Measurements from ENCODE around the gene RABGAP1L.

The RABGAP1L gene

DNA sequence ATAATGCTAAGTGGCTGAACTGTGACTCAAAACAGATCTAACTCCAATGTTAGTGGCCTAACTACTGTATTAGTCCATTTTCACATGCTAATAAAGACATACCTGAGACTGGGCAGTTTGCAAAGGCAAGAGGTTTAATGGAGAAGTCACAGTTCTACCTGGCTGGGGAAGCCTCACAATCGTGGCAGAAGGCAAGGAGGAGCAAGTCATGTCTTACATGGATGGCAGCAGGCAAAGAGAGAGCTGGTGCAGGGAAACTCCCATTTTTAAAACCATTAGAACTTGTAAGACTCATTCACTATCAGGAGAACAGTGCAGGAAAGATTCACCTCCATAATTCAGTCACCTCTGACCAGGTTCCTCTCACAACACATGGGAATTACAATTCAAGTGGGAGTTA is 760.8 kb downstream of the RABGAP1L start:
- DNase-seq (ENCODE audit: low read depth in 2 of 2), result no peak

DNA sequence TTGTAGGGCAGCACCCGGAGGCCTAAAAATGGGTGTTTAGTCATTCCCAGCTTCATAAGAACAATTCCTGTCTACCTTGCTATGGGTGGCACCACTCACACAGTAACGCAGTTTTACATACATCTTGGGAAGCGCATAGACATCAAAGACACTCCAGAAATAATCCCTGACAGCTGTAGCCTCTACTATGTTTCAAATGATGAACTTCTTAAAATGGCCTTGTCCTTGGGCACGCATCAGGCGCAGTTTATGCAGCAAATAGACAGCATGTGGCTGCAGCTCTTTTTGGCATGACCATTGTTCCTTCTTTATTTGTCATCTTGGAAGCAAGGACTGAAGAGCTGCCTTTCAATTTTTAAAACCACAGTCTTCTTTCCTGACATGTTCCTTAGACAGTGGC is 762.8 kb downstream of the RABGAP1L start:
- DNase-seq (ENCODE audit: low read depth in 2 of 2), result no peak

DNA sequence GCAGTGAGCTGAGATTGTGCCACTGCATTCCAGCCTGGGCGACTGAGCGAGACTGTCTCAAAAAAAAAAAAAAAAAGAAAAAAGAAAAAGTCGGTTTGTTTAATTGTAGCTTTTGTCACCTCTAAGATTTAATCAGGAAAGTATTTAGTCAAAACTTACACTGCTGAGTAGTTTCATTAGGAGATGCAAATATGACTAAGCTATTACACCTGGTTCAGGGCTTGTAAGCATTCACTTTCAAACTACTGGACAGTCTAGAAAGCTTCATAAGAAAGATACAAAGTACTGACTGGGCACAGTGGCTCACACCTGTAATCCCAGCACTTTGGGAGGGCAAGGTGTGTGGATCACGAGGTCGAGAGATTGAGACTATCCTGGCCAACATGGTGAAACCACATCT is 764.5 kb downstream of the RABGAP1L start:
- no peak for DNase-seq (ENCODE audit: low read depth in 2 of 2)

GRCh38 chr1:174928541-174928940 is 769.2 kb downstream of the RABGAP1L start:
- no peak for DNase-seq (ENCODE audit: low read depth in 2 of 2)

DNA sequence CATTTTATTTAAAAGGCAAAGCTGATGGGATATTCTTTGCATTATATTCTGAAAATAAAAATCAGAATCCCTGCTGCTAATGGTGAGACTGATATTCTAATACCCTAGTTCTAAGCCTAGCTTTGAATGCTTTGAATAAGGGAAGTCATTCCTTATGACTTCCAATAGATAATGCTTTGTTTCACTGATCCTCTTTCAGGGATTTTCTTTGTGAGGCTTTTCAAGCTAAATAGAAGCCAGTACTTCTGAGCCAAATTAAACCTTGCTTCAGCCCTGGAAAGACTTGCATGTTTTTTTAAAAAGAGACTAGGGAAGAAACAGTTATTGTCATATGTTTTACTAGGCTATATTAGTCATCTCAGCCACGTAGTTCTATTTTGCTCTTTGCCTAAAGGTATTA is 771.9 kb downstream of the RABGAP1L start:
- no peak for DNase-seq (ENCODE audit: low read depth in 2 of 2)

- DNase-seq (ENCODE audit: low read depth in 2 of 2), result no peak
These were observed 773.3 kb downstream of the RABGAP1L start for GRCh38 chr1:174932587-174932986.

- DNase-seq (ENCODE audit: low read depth in 2 of 2), result no peak
These were observed 776.8 kb downstream of the RABGAP1L start for GRCh38 chr1:174935961-174936727.

DNA sequence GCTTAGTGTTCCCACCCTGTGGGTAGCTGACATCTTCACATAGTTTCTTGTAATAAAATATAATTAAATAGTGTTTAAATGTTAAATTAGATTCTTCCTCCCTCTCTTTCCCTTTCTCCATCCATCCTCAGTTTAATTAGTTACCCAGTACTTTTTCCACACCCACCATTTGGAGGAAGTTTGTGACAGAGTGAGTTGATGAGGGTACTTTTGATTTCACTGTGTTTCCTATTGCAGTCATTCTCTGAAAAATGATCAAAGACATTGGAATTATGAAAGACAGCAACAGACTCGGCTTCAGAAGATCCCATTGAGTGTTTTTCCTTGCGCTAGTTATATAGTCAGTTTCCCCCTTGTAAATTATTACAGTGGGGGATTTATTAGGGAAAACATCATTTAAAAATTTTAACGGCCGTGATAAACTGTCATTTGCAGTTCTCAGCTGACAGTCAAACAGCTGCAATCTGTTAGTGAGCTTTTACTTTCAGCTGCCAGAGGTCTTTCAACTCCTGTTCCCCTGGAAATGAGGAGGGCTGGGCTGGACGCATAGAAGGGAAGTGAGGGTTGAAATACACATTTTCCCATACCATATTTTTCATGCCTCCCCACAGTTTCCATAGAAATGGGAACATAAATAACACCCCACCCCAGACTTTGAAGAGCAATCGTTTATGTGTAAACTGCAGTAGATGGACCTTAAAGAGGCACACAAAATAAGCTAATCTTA is 779.1 kb downstream of the RABGAP1L start:
- DNase-seq (ENCODE audit: low read depth in 2 of 2), result no peak

GRCh38 chr1:174939775-174940545 is 780.6 kb downstream of the RABGAP1L start:
- no peak for DNase-seq (ENCODE audit: low read depth in 2 of 2)

- DNase-seq (ENCODE audit: low read depth in 2 of 2), result no peak
These were observed 781.4 kb downstream of the RABGAP1L start for GRCh38 chr1:174940646-174941175.

- DNase-seq (ENCODE audit: low read depth in 2 of 2), result no peak
These were observed 783.4 kb downstream of the RABGAP1L start for GRCh38 chr1:174942547-174943255.

DNA sequence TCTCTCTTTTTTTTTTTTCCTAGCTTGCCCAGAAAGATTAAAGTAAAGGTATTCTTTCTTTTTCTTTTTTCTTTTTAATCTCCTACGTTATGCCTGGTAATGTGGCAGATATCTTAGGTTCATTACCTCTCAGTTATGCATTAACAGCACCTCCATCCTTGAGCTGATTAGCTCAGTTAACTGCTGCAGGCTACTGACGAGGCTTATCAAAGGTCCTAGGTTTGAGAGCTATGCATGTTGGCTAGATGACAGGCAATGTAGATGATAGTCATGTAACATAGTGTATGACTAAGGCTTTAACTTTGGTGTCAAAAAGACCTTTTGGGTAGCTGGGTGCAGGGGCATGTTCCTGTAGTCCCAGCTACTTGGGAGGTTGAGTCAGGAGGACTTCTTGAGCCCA is 786.7 kb downstream of the RABGAP1L start:
- no peak for DNase-seq (ENCODE audit: low read depth in 2 of 2)

GRCh38 chr1:174949061-174949460 is 789.7 kb downstream of the RABGAP1L start:
- no peak for DNase-seq (ENCODE audit: low read depth in 2 of 2)

DNA sequence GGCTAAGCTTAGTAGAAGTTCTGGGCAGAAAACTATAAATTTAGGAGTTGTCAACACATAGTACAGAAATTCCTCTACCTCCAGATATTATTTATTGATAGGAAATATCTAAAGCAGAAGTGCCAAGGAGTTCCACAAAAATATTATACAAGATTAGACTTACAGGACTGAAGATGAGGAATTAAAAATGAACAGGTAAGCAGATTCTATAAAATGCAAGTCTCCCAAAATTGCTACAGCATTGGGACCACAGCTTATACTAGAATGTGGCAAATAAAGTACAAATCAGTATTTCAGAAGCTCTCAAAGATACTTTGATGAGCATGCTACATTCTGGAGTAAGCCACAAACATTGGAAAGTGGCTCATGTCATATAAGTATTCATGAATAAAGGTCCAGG is 790.3 kb downstream of the RABGAP1L start:
- no peak for DNase-seq (ENCODE audit: low read depth in 2 of 2)

- DNase-seq (ENCODE audit: low read depth in 2 of 2), result no peak
These were observed 794.2 kb downstream of the RABGAP1L start for GRCh38 chr1:174953285-174954072.

DNA sequence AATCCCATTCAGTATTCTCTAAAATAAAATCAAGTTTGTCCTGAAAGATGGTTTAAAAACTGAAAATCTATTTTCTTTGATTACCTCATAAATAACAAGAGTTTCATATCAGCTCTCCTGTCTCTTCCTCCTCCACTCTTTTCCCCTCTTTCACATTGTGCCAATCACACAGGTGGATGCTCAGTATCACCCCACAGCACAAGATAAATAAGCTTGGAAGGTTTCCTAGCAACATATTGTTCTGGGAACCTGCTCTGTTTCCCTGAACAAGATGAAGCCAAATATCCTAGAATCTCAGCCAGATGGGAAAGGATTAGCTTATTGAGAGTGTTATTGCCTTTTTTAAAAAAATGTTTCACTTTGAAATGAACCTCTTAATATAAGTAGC is 794.7 kb downstream of the RABGAP1L start:
- DNase-seq (ENCODE audit: low read depth in 2 of 2), result no peak

DNA sequence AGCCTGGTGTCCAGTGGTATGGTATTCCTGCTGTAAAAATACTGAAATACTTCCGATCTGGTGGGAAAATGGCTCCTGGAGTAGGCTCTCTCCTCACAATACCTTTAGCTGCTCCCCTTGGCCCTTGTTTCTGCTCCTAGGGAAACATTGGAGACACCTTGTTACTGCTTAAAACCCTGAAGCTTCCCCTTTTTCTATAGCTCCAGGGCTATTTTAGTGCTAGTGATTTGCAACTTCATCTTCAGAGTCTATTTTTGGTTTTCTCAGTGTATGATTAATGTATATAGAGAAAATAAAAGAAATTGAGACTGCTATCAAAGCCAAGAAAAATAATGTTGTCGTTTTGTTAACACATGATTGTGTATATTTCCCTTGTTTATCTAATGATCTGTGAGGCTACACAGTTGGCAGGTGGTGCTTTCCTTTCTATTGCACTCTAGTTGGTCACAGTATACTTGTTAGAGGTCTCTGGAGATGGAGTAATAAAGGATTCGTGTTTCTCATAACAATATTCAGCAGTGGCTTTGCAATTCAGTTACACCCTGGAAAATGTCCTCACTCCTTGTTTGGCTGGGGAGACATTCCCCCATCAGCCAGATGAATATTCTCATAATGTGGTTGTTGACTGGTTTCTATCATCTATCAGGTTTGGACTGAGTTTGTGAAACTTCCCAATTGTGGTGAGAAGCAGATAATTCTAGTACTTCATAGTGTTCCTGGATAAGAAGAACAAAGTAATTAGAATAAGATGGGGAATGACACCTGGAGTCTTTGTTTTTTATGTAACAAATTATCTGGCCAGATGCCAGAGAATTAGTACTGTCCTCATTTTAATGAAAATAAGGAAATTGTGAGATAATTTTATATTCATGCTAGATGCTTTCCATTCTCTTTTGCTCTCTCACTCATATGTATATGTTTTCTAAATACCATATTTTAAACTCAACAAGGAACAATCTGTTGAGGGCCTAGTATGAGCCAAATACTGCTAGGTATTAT is 795.6 kb downstream of the RABGAP1L start:
- no peak for DNase-seq (ENCODE audit: low read depth in 2 of 2)

GRCh38 chr1:174956086-174956485 is 796.8 kb downstream of the RABGAP1L start:
- no peak for DNase-seq (ENCODE audit: low read depth in 2 of 2)

DNA sequence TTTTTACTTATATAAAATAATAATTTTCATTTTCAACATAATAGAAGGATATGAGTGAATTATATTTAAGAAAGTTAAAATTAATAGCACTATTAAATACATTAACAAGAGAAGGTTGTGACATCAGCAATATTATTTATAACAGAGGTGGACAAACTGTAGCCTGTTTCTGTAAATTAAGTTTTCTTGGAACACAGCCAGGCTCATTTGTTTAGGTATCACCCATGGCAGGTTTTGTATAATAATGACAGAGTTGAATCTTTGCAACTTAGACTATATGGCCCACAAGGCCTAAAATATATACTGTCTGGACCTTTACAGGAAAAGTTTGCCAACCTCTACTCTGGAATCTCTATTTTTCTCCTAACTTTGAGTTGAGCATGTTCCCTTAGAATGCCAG is 797.7 kb downstream of the RABGAP1L start:
- no peak for DNase-seq (ENCODE audit: low read depth in 2 of 2)

DNA sequence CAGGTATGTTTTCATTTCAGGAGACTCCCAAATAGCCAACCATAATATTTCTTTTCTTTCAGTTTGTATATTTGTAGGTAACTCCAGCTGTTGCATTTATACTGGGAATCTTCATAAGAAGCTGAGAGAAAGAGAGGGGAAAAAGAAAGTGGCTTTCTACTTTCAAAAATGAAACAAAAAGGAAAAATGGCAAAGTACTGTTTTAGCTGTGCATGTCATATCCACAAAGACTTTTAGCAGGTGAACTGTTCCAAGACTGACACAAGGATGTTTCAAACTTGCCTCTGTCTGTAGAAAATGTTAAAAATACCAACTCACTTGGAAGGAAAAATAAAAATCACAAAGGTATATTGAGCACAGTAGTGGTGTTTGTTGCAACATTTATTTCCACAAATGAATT is 798.5 kb downstream of the RABGAP1L start:
- no peak for DNase-seq (ENCODE audit: low read depth in 2 of 2)
